Measurements from ENCODE around the gene C1QTNF8. TPM values are rescaled to one million over a fixed set of nuclear protein-coding genes. Genes with fewer than 3 reads are reported as not detected.

Gene C1QTNF8
- total RNA-seq, 1 donor from 2014 or later, result not detected

- no peak for DNase-seq (ENCODE audit: low read depth)
Measured at GRCh38 chr16:1127971-1128715, 32.1 kb upstream of the C1QTNF8 start.

- DNase-seq (ENCODE audit: low read depth), result no peak
Measured at GRCh38 chr16:1127101-1127500, 31.1 kb upstream of the C1QTNF8 start.

- DNase-seq (ENCODE audit: low read depth), result no peak
Measured at GRCh38 chr16:1126586-1126985, 30.5 kb upstream of the C1QTNF8 start.

- no peak for DNase-seq (ENCODE audit: low read depth)
Measured at GRCh38 chr16:1126044-1126443, 30.0 kb upstream of the C1QTNF8 start.

- peak; percentile 7 for DNase-seq (ENCODE audit: low read depth)
Measured at GRCh38 chr16:1125471-1125870, 29.4 kb upstream of the C1QTNF8 start.

- no peak for DNase-seq (ENCODE audit: low read depth)
Measured at GRCh38 chr16:1124795-1125194, 28.8 kb upstream of the C1QTNF8 start.

GRCh38 chr16:1124291-1124690, 28.2 kb upstream of the C1QTNF8 start:
- no peak for DNase-seq (ENCODE audit: low read depth)

- DNase-seq (ENCODE audit: low read depth), result no peak
Measured at GRCh38 chr16:1123525-1124230, 27.6 kb upstream of the C1QTNF8 start.

GRCh38 chr16:1122398-1122765, 26.3 kb upstream of the C1QTNF8 start:
- no peak for DNase-seq (ENCODE audit: low read depth)

- no peak for DNase-seq (ENCODE audit: low read depth)
Measured at GRCh38 chr16:1121601-1122397, 25.8 kb upstream of the C1QTNF8 start.

- DNase-seq (ENCODE audit: low read depth), result no peak
Measured at GRCh38 chr16:1121009-1121408, 25.0 kb upstream of the C1QTNF8 start.

GRCh38 chr16:1120577-1120941, 24.5 kb upstream of the C1QTNF8 start:
- no peak for DNase-seq (ENCODE audit: low read depth)

GRCh38 chr16:1119766-1120576, 23.9 kb upstream of the C1QTNF8 start:
- DNase-seq (ENCODE audit: low read depth), result no peak

- DNase-seq (ENCODE audit: low read depth), result no peak
Measured at GRCh38 chr16:1119129-1119528, 23.1 kb upstream of the C1QTNF8 start.

- DNase-seq (ENCODE audit: low read depth), result no peak
Measured at GRCh38 chr16:1117926-1118325, 21.9 kb upstream of the C1QTNF8 start.

- no peak for DNase-seq (ENCODE audit: low read depth)
Measured at GRCh38 chr16:1117176-1117900, 21.3 kb upstream of the C1QTNF8 start.

GRCh38 chr16:1116693-1117077, 20.6 kb upstream of the C1QTNF8 start:
- DNase-seq (ENCODE audit: low read depth), result no peak

GRCh38 chr16:1113889-1114526, 18.0 kb upstream of the C1QTNF8 start:
- no peak for DNase-seq (ENCODE audit: low read depth)

- DNase-seq (ENCODE audit: low read depth), result no peak
Measured at GRCh38 chr16:1113489-1113888, 17.4 kb upstream of the C1QTNF8 start.

- DNase-seq (ENCODE audit: low read depth), result no peak
Measured at GRCh38 chr16:1112506-1113184, 16.6 kb upstream of the C1QTNF8 start.
